Measurements from ENCODE around the gene TSPAN14.
A peak's percentile ranks its signal among the peaks of the same experiment; 100 is the strongest.

Gene TSPAN14

GRCh38 chr10:80506189-80506575, 52.1 kb downstream of the TSPAN14 start:
- Histone ChIP-seq H3K36me3 (ENCODE audit: control insufficient read depth, insufficient read depth, low read length, severe bottlenecking) (peaks cover 37% of the 10 kb centered on the region), H3K27me3 (replicated peaks; ENCODE audit: control insufficient read depth, insufficient read depth, low read length) (no peaks in the 10 kb centered on the region), H3K4me1 (ENCODE audit: control insufficient read depth, insufficient read depth, low read length) (peaks cover 85% of the 10 kb centered on the region), H3K9ac (ENCODE audit: low read length) (peak overlapping the region; percentile 77), H3K9me3 (ENCODE audit: control insufficient read depth, low read length) (no peaks in the 10 kb centered on the region), H3K4me3 (ENCODE audit: low read length) (no peak overlapping the region)
- peak; percentile 67 for DNase-seq (ENCODE audit: low read depth)

DNA sequence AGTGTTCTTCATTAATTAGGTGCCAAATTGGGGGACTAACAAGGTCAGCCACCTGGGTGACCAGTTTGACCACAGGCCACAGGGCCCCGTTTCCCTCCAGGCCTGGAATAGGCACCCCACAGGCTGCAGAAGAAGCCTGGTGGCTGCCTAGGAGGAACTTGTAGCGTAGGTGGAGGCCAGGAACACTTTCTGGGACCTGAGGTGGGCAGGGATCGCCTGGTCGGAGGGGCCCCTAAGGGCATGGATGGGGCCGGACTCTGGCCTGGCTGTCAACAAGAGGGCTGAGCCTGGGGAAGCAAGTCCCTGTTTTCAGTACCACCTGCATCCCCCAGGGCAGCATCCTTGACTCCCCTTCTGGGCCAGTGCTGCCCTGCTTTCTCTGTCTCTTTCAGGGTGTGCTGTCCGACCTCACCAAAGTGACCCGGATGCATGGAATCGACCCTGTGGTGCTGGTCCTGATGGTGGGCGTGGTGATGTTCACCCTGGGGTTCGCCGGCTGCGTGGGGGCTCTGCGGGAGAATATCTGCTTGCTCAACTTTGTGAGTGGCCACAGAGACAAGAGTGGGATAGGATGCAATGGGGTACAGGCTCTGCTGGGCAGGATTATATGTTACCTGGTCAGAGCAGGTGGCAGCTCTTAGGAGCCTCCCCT, 52.9 kb downstream of the TSPAN14 start:
- Histone ChIP-seq H3K4me1 (ENCODE audit: control insufficient read depth, insufficient read depth, low read length) (peaks cover 77% of the 10 kb centered on the region), H3K4me3 (ENCODE audit: low read length) (no peak overlapping the region), H3K9me3 (ENCODE audit: control insufficient read depth, low read length) (no peaks in the 10 kb centered on the region), H3K9ac (ENCODE audit: low read length) (peak overlapping the region; percentile 77), H3K27me3 (replicated peaks; ENCODE audit: control insufficient read depth, insufficient read depth, low read length) (no peaks in the 10 kb centered on the region), H3K36me3 (ENCODE audit: control insufficient read depth, insufficient read depth, low read length, severe bottlenecking) (peaks cover 45% of the 10 kb centered on the region)
- no peak for DNase-seq (ENCODE audit: low read depth)

DNA sequence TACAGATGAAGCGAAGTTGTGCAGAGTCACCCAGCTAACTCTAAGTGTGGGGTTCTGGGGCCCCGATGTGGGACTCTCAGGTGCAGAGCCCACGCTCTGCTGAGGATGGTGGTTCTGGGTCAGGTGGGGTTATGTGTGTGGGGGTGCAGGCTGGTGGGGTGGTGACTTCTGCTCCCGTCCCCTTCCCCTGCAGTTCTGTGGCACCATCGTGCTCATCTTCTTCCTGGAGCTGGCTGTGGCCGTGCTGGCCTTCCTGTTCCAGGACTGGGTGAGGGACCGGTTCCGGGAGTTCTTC, 54.9 kb downstream of the TSPAN14 start:
- DNase-seq (ENCODE audit: low read depth) = no peak
- Histone ChIP-seq H3K9me3 (ENCODE audit: control insufficient read depth, low read length) (no peaks in the 10 kb centered on the region), H3K27me3 (replicated peaks; ENCODE audit: control insufficient read depth, insufficient read depth, low read length) (no peaks in the 10 kb centered on the region), H3K4me3 (ENCODE audit: low read length) (no peak overlapping the region), H3K9ac (ENCODE audit: low read length) (peak overlapping the region; percentile 19), H3K36me3 (ENCODE audit: control insufficient read depth, insufficient read depth, low read length, severe bottlenecking) (peaks cover 66% of the 10 kb centered on the region), H3K4me1 (ENCODE audit: control insufficient read depth, insufficient read depth, low read length) (peaks cover 56% of the 10 kb centered on the region)

DNA sequence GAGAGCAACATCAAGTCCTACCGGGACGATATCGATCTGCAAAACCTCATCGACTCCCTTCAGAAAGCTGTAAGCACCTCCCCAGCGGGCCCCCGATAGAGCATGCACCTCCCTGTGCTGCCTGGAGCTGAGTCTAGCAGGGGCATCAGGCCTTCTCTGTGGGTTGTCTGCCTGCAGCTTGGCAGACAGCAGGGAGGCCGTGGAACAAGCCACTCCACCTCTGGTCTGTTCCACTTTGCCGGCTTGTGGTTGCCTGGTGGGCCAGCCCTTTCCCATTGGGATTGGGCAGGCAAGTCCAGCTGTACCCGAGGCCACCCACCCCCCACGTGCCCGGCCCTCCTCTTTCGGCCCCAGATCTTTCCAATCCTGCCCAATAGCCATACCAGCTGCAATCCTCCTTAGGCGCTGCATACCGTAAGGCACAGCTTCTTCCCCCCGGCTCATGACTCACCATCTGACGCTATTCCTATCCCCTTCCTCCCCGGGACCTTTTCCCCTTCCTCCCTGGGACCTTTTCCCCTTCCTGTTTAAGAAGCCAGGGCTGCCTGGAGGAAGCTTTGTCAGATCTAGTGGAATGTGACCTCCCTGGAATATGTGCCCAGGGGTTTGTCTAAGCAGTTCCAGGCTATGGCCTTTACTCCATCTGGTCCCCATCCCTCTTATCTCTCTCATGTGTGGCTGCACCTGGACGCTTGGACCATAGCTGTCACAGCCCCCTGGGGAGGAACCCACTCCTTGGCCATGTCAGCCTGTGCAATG, 55.5 kb downstream of the TSPAN14 start:
- peak overlapping the region; percentile 13 for H3K9ac ChIP-seq (ENCODE audit: low read length)
- no peak overlapping the region for H3K4me3 ChIP-seq (ENCODE audit: low read length)
- H3K36me3 ChIP-seq (ENCODE audit: control insufficient read depth, insufficient read depth, low read length, severe bottlenecking) = peaks cover 71% of the 10 kb centered on the region
- H3K27me3 ChIP-seq (replicated peaks; ENCODE audit: control insufficient read depth, insufficient read depth, low read length) = no peaks in the 10 kb centered on the region
- DNase-seq (ENCODE audit: low read depth) = peak; percentile 82
- H3K9me3 ChIP-seq (ENCODE audit: control insufficient read depth, low read length) = no peaks in the 10 kb centered on the region
- peaks cover 51% of the 10 kb centered on the region for H3K4me1 ChIP-seq (ENCODE audit: control insufficient read depth, insufficient read depth, low read length)

DNA sequence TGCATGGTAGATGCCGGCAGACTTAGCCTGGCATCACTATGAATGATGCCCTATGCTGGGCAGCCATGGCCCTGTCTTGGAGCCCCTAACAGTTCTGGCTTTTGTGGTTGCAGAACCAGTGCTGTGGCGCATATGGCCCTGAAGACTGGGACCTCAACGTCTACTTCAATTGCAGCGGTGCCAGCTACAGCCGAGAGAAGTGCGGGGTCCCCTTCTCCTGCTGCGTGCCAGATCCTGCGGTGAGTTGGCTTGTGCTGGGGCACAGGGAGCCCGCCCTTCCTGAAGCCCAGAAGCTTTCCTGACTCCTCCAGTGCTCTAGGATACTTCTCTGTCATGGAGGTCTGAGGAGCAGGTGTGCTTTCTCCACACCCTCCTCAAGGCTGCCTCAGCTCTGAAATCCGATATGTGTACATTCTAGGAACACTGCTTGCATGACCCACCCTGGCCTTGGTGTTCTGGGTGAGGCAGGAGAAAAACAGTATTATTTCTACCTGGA, 58.0 kb downstream of the TSPAN14 start:
- no peak overlapping the region for H3K4me3 ChIP-seq (ENCODE audit: low read length)
- no peaks in the 10 kb centered on the region for H3K27me3 ChIP-seq (replicated peaks; ENCODE audit: control insufficient read depth, insufficient read depth, low read length)
- peaks cover 88% of the 10 kb centered on the region for H3K36me3 ChIP-seq (ENCODE audit: control insufficient read depth, insufficient read depth, low read length, severe bottlenecking)
- DNase-seq (ENCODE audit: low read depth) = no peak
- peaks cover 31% of the 10 kb centered on the region for H3K4me1 ChIP-seq (ENCODE audit: control insufficient read depth, insufficient read depth, low read length)
- H3K9me3 ChIP-seq (ENCODE audit: control insufficient read depth, low read length) = no peaks in the 10 kb centered on the region
- no peak overlapping the region for H3K9ac ChIP-seq (ENCODE audit: low read length)

DNA sequence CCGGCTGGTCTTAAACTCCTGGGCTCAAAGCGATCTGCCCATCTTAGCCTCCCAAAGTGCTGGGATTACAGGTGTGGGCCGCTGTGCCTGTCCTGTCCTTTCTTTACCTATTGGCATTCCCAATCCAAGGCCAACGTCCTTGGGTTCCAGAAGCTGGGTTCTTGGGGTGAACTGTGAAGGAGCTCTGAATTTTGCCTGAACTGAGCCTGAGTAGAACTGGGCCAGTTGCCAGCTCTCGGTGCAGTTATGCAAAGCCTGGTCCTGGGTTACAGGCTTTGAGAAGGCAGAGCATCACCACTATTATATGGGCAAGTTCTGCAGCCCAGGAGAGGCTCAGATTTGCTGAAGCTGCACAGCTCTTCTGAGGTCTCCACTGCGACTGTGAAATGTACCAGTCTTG, 59.0 kb downstream of the TSPAN14 start:
- DNase-seq (ENCODE audit: low read depth) = no peak
- Histone ChIP-seq H3K4me1 (ENCODE audit: control insufficient read depth, insufficient read depth, low read length) (peaks cover 33% of the 10 kb centered on the region), H3K4me3 (ENCODE audit: low read length) (no peak overlapping the region), H3K9ac (ENCODE audit: low read length) (no peak overlapping the region), H3K36me3 (ENCODE audit: control insufficient read depth, insufficient read depth, low read length, severe bottlenecking) (peaks cover 94% of the 10 kb centered on the region), H3K27me3 (replicated peaks; ENCODE audit: control insufficient read depth, insufficient read depth, low read length) (no peaks in the 10 kb centered on the region), H3K9me3 (ENCODE audit: control insufficient read depth, low read length) (no peaks in the 10 kb centered on the region)

DNA sequence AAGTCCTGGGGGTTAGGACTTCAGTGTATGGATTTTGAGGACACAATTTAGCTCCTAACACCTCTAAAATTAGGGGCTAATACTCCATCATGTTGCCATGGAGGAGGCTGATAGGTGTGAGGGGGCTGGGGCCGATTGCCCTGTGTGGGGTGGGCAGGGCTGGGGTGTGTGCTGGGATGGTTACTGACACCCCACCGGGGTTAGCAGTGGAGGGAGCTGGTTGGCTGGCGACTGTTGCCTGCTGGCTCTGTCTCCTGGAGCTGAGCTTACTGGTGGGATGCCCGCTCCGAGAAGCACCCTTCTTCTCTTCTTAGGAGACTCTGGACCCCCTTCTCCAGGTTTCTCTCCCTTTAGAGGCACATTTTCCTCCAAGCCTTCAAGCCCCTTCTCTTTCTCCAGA, 61.4 kb downstream of the TSPAN14 start:
- DNase-seq (ENCODE audit: low read depth) = no peak
- no peak overlapping the region for H3K9ac ChIP-seq (ENCODE audit: low read length)
- H3K36me3 ChIP-seq (ENCODE audit: control insufficient read depth, insufficient read depth, low read length, severe bottlenecking) = peaks cover 98% of the 10 kb centered on the region
- no peaks in the 10 kb centered on the region for H3K9me3 ChIP-seq (ENCODE audit: control insufficient read depth, low read length)
- peaks cover 28% of the 10 kb centered on the region for H3K4me1 ChIP-seq (ENCODE audit: control insufficient read depth, insufficient read depth, low read length)
- no peak overlapping the region for H3K4me3 ChIP-seq (ENCODE audit: low read length)
- H3K27me3 ChIP-seq (replicated peaks; ENCODE audit: control insufficient read depth, insufficient read depth, low read length) = no peaks in the 10 kb centered on the region

- no peaks in the 10 kb centered on the region for H3K9me3 ChIP-seq (ENCODE audit: control insufficient read depth, low read length)
- H3K36me3 ChIP-seq (ENCODE audit: control insufficient read depth, insufficient read depth, low read length, severe bottlenecking) = peaks cover 100% of the 10 kb centered on the region
- H3K27me3 ChIP-seq (replicated peaks; ENCODE audit: control insufficient read depth, insufficient read depth, low read length) = no peaks in the 10 kb centered on the region
- H3K4me3 ChIP-seq (ENCODE audit: low read length) = no peak overlapping the region
- no peak overlapping the region for H3K9ac ChIP-seq (ENCODE audit: low read length)
- DNase-seq (ENCODE audit: low read depth) = no peak
- H3K4me1 ChIP-seq (ENCODE audit: control insufficient read depth, insufficient read depth, low read length) = peaks cover 28% of the 10 kb centered on the region
These were observed 61.8 kb downstream of the TSPAN14 start for GRCh38 chr10:80515941-80516340.

GRCh38 chr10:80516506-80517075, 62.5 kb downstream of the TSPAN14 start:
- peaks cover 99% of the 10 kb centered on the region for H3K36me3 ChIP-seq (ENCODE audit: control insufficient read depth, insufficient read depth, low read length, severe bottlenecking)
- no peak for DNase-seq (ENCODE audit: low read depth)

GRCh38 chr10:80517416-80518142, 63.5 kb downstream of the TSPAN14 start:
- no peak overlapping the region for H3K9ac ChIP-seq (ENCODE audit: low read length)
- H3K9me3 ChIP-seq (ENCODE audit: control insufficient read depth, low read length) = no peaks in the 10 kb centered on the region
- H3K4me3 ChIP-seq (ENCODE audit: low read length) = no peak overlapping the region
- DNase-seq (ENCODE audit: low read depth) = no peak
- peaks cover 89% of the 10 kb centered on the region for H3K36me3 ChIP-seq (ENCODE audit: control insufficient read depth, insufficient read depth, low read length, severe bottlenecking)
- H3K4me1 ChIP-seq (ENCODE audit: control insufficient read depth, insufficient read depth, low read length) = peaks cover 28% of the 10 kb centered on the region
- no peaks in the 10 kb centered on the region for H3K27me3 ChIP-seq (replicated peaks; ENCODE audit: control insufficient read depth, insufficient read depth, low read length)

More at GRCh38 chr10:80516506-80517075, 62.5 kb downstream of the TSPAN14 start:
- H3K4me1 ChIP-seq (ENCODE audit: control insufficient read depth, insufficient read depth, low read length) = peaks cover 28% of the 10 kb centered on the region
- no peaks in the 10 kb centered on the region for H3K9me3 ChIP-seq (ENCODE audit: control insufficient read depth, low read length)
- peak overlapping the region; percentile 19 for H3K9ac ChIP-seq (ENCODE audit: low read length)
- H3K27me3 ChIP-seq (replicated peaks; ENCODE audit: control insufficient read depth, insufficient read depth, low read length) = no peaks in the 10 kb centered on the region
- H3K4me3 ChIP-seq (ENCODE audit: low read length) = no peak overlapping the region
